ENCODE results near the gene COLEC12.

DNA sequence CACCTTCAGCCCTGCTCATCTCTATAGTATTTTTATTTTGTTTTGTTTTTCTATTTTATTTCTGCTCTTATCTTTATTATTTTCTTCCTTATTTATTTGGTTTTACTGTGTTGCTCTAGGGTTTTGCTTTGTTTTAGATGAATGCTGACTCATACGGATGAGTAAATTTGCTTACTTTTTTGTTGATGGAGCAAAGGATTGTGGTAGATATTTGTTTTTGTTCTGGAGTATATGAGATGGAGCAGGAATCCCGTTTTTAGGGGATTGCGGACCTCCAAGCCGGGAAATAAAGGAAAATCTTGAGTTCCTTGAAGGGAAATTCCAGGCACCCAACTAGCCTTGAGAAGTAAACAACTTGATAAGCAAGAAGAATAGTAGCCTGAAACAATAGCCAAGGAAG lies 15.3 kb upstream of the COLEC12 start:
- TF ChIP-seq, protein P1, sequence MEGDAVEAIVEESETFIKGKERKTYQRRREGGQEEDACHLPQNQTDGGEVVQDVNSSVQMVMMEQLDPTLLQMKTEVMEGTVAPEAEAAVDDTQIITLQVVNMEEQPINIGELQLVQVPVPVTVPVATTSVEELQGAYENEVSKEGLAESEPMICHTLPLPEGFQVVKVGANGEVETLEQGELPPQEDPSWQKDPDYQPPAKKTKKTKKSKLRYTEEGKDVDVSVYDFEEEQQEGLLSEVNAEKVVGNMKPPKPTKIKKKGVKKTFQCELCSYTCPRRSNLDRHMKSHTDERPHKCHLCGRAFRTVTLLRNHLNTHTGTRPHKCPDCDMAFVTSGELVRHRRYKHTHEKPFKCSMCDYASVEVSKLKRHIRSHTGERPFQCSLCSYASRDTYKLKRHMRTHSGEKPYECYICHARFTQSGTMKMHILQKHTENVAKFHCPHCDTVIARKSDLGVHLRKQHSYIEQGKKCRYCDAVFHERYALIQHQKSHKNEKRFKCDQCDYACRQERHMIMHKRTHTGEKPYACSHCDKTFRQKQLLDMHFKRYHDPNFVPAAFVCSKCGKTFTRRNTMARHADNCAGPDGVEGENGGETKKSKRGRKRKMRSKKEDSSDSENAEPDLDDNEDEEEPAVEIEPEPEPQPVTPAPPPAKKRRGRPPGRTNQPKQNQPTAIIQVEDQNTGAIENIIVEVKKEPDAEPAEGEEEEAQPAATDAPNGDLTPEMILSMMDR (conservative IDR thresholded peaks at IDR 0.05), result no peak
- no peak for TF ChIP-seq ZFX (IDR thresholded peaks at IDR 0.05)
